Hepatocyte (in vitro differentiated cells): ENCODE data around the gene XPNPEP2. TPM values are rescaled to one million over a fixed set of nuclear protein-coding genes. Genes with fewer than 3 reads are reported as not detected.

Source experiments
- DNase-seq: peaks from one replicate; pipeline ENCODE4 v3.0.0-alpha.2; 2016; ENCODE audit warnings: low spot score
- H2AFZ ChIP-seq: fragments of 200-600 bp; sonication (generic); 2 replicates; pipeline ENCODE4 v1.6.0; 2016; ENCODE audit warnings: antibody characterized with exemption, mild to moderate bottlenecking
- H3K27ac ChIP-seq: fragments of 200-600 bp; sonication (generic); 2 replicates; pipeline ENCODE4 v1.5.1; 2016; ENCODE audit warnings: mild to moderate bottlenecking
- H3K27me3 ChIP-seq: fragments of 200-600 bp; sonication (generic); 2 replicates; pipeline ENCODE4 v1.6.1; 2016
- H3K36me3 ChIP-seq: fragments of 200-600 bp; sonication (generic); replicated peaks from 2 replicates; pipeline ENCODE4 v1.5.1; 2016; ENCODE audit warnings: low read depth; ENCODE audit not compliant: insufficient read depth
- H3K4me1 ChIP-seq: fragments of 200-600 bp; sonication (generic); 2 replicates; pipeline ENCODE4 v1.5.1; 2016; ENCODE audit warnings: mild to moderate bottlenecking, moderate library complexity; ENCODE audit not compliant: insufficient read depth
- H3K4me2 ChIP-seq: fragments of 200-600 bp; sonication (generic); 2 replicates; pipeline ENCODE4 v1.6.0; 2016
- H3K4me3 ChIP-seq: fragments of 200-600 bp; sonication (generic); 2 replicates; pipeline ENCODE4 v1.5.1; 2016; ENCODE audit warnings: mild to moderate bottlenecking
- H3K79me2 ChIP-seq: fragments of 200-600 bp; sonication (generic); 2 replicates; pipeline ENCODE4 v1.6.0; 2017; ENCODE audit warnings: mild to moderate bottlenecking
- H3K9me2 ChIP-seq: fragments of 200-600 bp; sonication (generic); replicated peaks from 2 replicates; pipeline ENCODE4 v1.6.0; 2017; ENCODE audit warnings: mild to moderate bottlenecking; ENCODE audit not compliant: insufficient read depth
- H3K9me3 ChIP-seq: fragments of 200-600 bp; sonication (generic); 2 replicates; pipeline ENCODE4 v1.5.1; 2016; ENCODE audit warnings: low read depth, mild to moderate bottlenecking
- H4K20me1 ChIP-seq: fragments of 200-600 bp; sonication (generic); 2 replicates; pipeline ENCODE4 v1.6.0; 2016; ENCODE audit warnings: mild to moderate bottlenecking; ENCODE audit not compliant: insufficient read depth, poor library complexity, severe bottlenecking
- CTCF ChIP-seq: fragments of 200-600 bp; sonication (generic); IDR thresholded peaks from 2 replicates; pipeline ENCODE4 v1.5.1; 2016; ENCODE audit warnings: antibody characterized with exemption, mild to moderate bottlenecking; ENCODE audit not compliant: poor library complexity
- EZH2 ChIP-seq: fragments of 200-600 bp; sonication (generic); IDR thresholded peaks from 2 replicates; pipeline ENCODE4 v1.6.1; 2016; ENCODE audit warnings: antibody characterized with exemption, mild to moderate bottlenecking, borderline replicate concordance
- EZH2phosphoT487 ChIP-seq: fragments of 200-600 bp; sonication (generic); IDR thresholded peaks from one replicate; pipeline ENCODE4 v1.6.1; 2018; ENCODE audit warnings: antibody characterized with exemption, mild to moderate bottlenecking, low read depth, moderate library complexity; ENCODE audit not compliant: unreplicated experiment, severe bottlenecking
- WGBS: methylation state at CpG from one replicate; pipeline ENCODE4 v1.1.6; 2016; ENCODE audit warnings: low lambda C conversion rate; ENCODE audit errors: missing lambda C conversion rate; 5-methylcytosine and 5-hydroxymethylcytosine counted together
- polyA plus RNA-seq: library from polyadenylated mRNA; unstranded; fragments of >200 nt; fragmentation: Nextera tagmentation; extraction: Ambion mirVana; gene quantifications from 2 replicates; pipeline ENCODE4 v1.2.1, GENCODE V29; 2016
- total RNA-seq: library from RNA; depleted of rRNA; stranded (reverse); fragments of >200 nt; gene quantifications from 2 replicates; pipeline ENCODE4 v1.2.3, GENCODE V29; 2014

XPNPEP2 gene
- total and polyA plus RNA-seq, 2 experiments from 2014 or later: 21.9 to 23.1 TPM

GRCh38 chrX:129721870-129722269 is 16.9 kb upstream of the XPNPEP2 start:
- no peak overlapping the region for H3K27ac ChIP-seq
- no peaks in the 10 kb centered on the region for H3K36me3 ChIP-seq
- 71% methylated on average over 4 of the region's 4 CpGs for WGBS
- no peaks in the 10 kb centered on the region for H3K9me2 ChIP-seq
- no peaks in the 10 kb centered on the region for H3K4me1 ChIP-seq
- H3K9me3 ChIP-seq: no peaks in the 10 kb centered on the region
- no peak for TF ChIP-seq EZH2phosphoT487
- TF ChIP-seq CTCF: no peak
- no peak for TF ChIP-seq EZH2
- no peak overlapping the region for H3K4me2 ChIP-seq
- no peak overlapping the region for H3K4me3 ChIP-seq
- no peaks in the 10 kb centered on the region for H4K20me1 ChIP-seq
- no peak for DNase-seq
- no peaks in the 10 kb centered on the region for H3K27me3 ChIP-seq
- no peaks in the 10 kb centered on the region for H3K79me2 ChIP-seq
- H2AFZ ChIP-seq: no peak overlapping the region

- H3K36me3 ChIP-seq: no peaks in the 10 kb centered on the region
Observed at GRCh38 chrX:129723511-129723910, 15.3 kb upstream of the XPNPEP2 start.

GRCh38 chrX:129724754-129725153 is 14.0 kb upstream of the XPNPEP2 start:
- WGBS: 77% methylated on average over 4 of the region's 4 CpGs

More at GRCh38 chrX:129723511-129723910, 15.3 kb upstream of the XPNPEP2 start:
- H3K27me3 ChIP-seq: no peaks in the 10 kb centered on the region
- 82% methylated on average over 4 of the region's 4 CpGs for WGBS
- no peaks in the 10 kb centered on the region for H3K9me2 ChIP-seq
- no peak for DNase-seq
- H3K4me2 ChIP-seq: no peak overlapping the region
- no peak overlapping the region for H2AFZ ChIP-seq
- no peak overlapping the region for H3K27ac ChIP-seq
- H3K4me1 ChIP-seq: no peaks in the 10 kb centered on the region
- no peak for TF ChIP-seq EZH2phosphoT487
- TF ChIP-seq EZH2: no peak
- no peak for TF ChIP-seq CTCF
- no peaks in the 10 kb centered on the region for H3K9me3 ChIP-seq
- no peak overlapping the region for H3K4me3 ChIP-seq
- no peaks in the 10 kb centered on the region for H4K20me1 ChIP-seq
- H3K79me2 ChIP-seq: no peaks in the 10 kb centered on the region

More at GRCh38 chrX:129724754-129725153, 14.0 kb upstream of the XPNPEP2 start:
- DNase-seq: no peak
- Histone ChIP-seq H3K4me3 (no peak overlapping the region), H3K4me1 (no peaks in the 10 kb centered on the region), H3K27me3 (no peaks in the 10 kb centered on the region), H3K79me2 (no peaks in the 10 kb centered on the region), H3K27ac (no peak overlapping the region), H2AFZ (no peak overlapping the region), H3K4me2 (no peak overlapping the region), H4K20me1 (no peaks in the 10 kb centered on the region), H3K36me3 (no peaks in the 10 kb centered on the region), H3K9me2 (no peaks in the 10 kb centered on the region), H3K9me3 (no peaks in the 10 kb centered on the region)
- TF ChIP-seq EZH2 (no peak), EZH2phosphoT487 (no peak), CTCF (no peak)
